SK-MEL-5 (cell line): ENCODE measurements around the gene TRIM58. TPM values are rescaled to one million over a fixed set of nuclear protein-coding genes. Genes with fewer than 3 reads are reported as not detected.

Experiments
- DNase-seq: peaks from one replicate; pipeline ENCODE4 v3.0.0-alpha.2; 2016; ENCODE audit warnings: low read depth, low spot score
- in situ Hi-C: cut with HindIII; loops from 2 replicates; pipeline ENCODE4 v1.10.0; 2016; ENCODE audit warnings: low sequenced_read_pairs, high pct_unique_total_duplicates, low pct_unique_long_range_greater_than_20kb
- polyA plus RNA-seq, 2 experiments: library from polyadenylated mRNA; depleted of rRNA; stranded (reverse); fragments of >200 nt; gene quantifications; 2 replicates each; pipeline ENCODE4 v1.2.3, GENCODE V29; 2015
- total RNA-seq: library from RNA; depleted of rRNA; stranded (reverse); fragments of >200 nt; shearing (Covaris generic); gene quantifications from 2 replicates; pipeline ENCODE4 v1.2.3, GENCODE V29; 2014; rRNA removed

TRIM58 gene, protein sequence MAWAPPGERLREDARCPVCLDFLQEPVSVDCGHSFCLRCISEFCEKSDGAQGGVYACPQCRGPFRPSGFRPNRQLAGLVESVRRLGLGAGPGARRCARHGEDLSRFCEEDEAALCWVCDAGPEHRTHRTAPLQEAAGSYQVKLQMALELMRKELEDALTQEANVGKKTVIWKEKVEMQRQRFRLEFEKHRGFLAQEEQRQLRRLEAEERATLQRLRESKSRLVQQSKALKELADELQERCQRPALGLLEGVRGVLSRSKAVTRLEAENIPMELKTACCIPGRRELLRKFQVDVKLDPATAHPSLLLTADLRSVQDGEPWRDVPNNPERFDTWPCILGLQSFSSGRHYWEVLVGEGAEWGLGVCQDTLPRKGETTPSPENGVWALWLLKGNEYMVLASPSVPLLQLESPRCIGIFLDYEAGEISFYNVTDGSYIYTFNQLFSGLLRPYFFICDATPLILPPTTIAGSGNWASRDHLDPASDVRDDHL
- 0.13 and 0.16 TPM in 2 replicates for total RNA-seq
- polyA plus RNA-seq (2015; cell fraction: cytosol; rRNA removed) = 0.62 and 0.81 TPM in 2 replicates
- polyA plus RNA-seq (2015; cell fraction: nucleus; rRNA removed) = 0.08 and 0.27 TPM in 2 replicates

DNA sequence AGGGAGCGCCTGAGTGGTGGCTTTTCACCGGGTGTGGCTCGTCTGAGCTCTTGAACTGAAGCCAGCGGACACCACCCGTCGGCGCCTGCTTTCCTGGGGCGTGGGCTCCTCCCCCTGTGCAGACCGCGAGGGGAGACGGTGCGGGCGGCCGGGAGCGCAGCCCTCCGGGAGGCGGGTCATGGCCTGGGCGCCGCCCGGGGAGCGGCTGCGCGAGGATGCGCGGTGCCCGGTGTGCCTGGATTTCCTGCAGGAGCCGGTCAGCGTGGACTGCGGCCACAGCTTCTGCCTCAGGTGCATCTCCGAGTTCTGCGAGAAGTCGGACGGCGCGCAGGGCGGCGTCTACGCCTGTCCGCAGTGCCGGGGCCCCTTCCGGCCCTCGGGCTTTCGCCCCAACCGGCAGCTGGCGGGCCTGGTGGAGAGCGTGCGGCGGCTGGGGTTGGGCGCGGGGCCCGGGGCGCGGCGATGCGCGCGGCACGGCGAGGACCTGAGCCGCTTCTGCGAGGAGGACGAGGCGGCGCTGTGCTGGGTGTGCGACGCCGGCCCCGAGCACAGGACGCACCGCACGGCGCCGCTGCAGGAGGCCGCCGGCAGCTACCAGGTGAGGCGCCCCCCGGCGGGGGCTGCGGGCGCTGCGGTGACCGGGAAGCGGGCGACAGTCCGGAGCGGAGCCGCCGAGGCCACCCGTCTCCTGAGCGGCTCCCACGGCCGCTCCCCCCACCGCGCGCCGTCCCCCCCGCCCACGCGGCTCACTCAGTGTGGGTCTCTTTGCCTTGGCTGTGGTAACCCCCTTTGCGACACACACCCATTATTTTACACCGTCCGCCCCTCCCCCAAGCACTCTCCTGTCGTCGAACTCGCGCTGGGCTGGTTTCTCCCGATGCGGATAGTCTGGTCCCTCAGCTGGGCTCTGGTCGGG lies at the start of gene TRIM58:
Gene TRIM58 (plus strand): TSS at position 119 of the 916 bp plus-strand sequence. CDS start 60 bp downstream, at position 179.
- in situ Hi-C loops = no loop called here
- no peak for DNase-seq

DNA sequence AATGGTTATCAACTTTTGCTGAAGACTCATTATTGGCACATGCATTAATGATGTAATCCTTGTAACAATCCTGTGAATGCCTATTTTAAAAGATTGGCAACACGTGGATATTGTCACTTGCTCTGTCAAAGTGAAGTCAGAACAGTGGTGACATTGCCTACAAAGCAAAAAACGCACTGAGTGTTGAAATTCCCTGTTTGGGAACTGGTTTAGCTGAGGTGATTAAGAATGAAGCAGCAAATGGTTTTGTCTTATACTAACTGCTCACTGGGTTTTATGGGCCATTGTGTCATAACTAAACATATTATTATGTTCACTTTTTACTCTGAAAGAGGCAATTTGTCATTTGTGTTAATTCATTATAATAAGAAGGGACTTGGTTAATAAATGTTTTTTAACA lies 44.4 kb upstream of the TRIM58 start:
- DNase-seq = no peak
- in situ Hi-C loops = no loop called here

DNA sequence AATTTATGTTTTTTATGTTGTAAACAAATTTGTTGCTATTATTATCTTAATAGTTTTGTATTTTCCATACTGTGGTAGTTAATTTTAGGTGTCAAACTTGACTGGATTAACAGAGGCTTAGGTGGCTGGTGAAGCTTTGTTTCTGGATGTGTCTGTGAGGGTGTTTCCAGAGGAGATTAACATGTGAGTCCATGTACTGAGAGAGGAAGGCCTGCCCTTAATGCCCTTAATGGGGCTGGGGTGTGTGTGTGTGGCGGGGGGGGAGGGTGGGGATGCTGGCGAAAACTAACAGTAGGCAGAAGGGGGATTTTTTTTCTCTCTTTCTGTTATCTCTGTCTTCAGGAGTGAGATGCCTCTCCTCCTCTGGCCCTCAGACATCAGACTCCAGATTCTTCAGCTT lies 34.9 kb upstream of the TRIM58 start:
- DNase-seq = no peak
- in situ Hi-C loops = no loop called here

DNA sequence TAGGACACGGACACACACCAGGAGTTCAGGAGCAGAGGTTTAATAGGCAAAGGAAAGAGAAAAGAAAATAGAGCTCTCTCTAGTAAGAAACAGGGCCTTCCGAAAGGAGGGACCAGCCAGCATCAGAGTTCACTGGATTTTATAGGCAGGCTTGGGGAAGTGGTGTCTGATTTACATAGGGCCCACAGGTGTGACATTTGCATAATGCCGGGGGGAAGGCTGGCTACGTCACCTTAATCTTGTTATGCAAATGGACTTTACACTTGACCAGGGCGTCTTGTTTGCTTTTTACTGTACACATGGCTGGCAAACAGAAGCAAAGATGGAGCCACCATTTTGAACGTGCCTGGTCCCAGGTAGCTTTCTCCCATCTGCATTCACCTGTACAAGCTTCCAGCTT lies 33.0 kb upstream of the TRIM58 start, which contains the start of gene OR14A16:
Gene OR14A16 (minus strand): TSS at position 97 of the 400 bp plus-strand sequence. CDS start 8,390 bp downstream, outside the sequence.
- in situ Hi-C loops = no loop called here
- no peak for DNase-seq

DNA sequence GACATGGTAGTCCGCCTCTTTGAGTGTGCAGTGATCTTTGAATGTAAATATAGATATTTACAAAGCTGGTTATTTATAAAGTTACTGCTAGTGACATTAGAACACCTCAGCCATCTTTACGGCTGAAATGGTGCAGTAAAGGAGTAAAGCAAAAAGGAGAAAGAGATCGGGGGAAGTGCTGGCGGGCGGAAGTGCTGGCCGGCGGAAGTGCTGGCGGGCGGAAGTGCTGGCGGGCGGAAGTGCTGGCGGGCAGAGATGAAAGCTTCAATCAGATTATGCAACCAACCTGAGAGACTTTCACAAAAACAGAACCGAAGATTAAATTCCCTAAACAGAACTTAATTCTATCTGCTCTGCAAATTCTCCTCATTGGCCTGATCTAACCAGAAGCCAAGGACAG lies 31.6 kb upstream of the TRIM58 start:
- DNase-seq = no peak
- in situ Hi-C loops = no loop called here

DNA sequence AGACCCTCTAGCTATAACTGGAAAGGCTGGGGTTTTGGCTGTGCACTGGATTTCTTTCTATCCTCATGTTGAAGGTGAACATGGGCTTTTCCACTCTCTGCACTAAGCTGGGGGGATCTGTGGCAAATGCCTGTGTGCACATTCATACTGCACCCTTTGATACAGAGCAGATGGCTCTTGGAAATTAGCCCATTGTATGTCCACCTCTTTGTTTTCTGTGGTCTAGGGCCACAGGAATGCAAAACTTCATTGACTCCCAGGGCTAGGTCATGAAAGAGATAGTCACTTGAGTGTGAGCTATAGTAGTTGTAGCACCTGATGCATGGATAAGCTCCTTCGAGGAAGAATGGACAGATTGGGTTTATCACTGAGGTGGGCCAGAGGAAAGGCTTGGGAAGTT lies 27.3 kb upstream of the TRIM58 start:
- DNase-seq = no peak
- in situ Hi-C loops = no loop called here

DNA sequence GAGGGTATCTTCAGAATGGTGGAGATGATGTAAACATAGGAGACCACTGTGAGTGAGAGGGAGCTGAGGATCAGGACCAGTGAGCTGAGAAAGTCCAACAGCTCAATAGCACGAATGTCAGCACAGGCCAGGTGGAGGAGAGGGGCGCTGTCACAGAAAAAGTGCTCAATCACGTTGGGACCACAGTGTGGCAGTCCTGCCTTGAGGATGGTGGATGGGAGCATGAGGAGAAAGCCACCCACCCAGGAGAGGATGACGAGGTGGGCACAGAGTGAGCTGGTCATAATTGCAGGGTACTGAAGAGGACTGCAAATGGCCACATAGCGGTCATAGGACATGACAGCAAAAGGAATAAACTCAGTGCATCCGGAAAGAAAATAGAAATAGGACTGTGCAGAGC lies 23.4 kb upstream of the TRIM58 start:
- in situ Hi-C loops = no loop called here
- DNase-seq = no peak

DNA sequence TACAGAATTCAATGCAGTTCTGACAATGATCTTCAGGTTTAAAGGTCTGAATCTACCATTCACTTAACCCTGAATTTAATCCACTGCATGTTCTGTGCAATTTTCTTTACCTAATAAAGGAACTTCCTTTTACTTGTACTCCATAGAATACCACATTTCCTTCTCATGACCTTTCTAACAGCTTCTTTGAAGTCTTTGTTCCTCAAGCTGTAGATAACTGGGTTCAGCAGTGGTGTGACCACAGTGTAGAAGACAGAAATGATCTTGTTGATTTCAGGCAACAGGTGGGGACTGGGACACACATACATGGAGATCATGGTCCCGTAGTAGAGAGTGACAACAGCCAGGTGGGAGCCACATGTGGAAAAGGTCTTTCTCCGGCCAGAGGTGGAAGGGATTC lies 16.2 kb upstream of the TRIM58 start:
- no peak for DNase-seq
- in situ Hi-C loops = no loop called here

DNA sequence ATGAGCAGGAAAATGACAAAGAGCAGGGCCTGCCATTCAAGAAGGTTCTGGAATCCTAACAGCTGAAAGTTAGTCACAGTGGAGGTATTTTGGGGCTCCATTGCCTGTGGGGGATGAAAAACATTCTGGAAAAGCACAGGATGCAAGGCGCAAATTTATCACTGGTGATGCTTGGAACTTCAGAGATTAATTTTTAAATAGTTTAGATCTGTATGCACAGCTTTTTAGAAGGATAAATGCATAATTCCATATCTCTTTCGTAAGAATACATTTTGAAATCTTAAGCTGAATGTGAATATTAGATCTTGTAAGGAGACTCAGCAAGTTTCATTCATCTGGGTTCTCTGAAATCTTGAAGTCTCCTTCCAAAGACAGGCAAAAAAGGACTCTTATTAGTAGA lies 15.2 kb upstream of the TRIM58 start, which contains the start of gene OR11L1:
Gene OR11L1 (minus strand): TSS at position 101 of the 400 bp plus-strand sequence. CDS start 0 bp downstream, at position 101.
- DNase-seq = no peak
- in situ Hi-C loops = no loop called here

DNA sequence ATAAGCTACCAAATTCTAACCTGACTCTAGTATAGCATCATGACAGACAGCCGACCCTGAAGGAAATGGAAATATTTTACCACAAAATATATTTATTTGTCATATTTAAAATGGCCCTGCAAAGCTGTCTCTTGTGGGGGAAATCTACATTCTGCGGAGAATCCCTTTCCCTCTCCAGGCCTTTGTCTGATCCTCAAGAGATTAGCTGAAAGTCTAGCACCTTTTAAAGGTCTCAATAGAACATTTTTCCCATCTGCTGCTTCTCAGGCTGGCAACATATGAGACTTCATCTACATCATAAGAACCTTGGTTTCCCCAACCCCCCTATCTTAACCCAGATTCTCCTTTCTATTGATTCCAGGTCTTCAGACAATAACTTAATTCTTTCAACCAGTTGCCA lies 13.6 kb upstream of the TRIM58 start:
- DNase-seq = no peak
- in situ Hi-C loops = no loop called here

DNA sequence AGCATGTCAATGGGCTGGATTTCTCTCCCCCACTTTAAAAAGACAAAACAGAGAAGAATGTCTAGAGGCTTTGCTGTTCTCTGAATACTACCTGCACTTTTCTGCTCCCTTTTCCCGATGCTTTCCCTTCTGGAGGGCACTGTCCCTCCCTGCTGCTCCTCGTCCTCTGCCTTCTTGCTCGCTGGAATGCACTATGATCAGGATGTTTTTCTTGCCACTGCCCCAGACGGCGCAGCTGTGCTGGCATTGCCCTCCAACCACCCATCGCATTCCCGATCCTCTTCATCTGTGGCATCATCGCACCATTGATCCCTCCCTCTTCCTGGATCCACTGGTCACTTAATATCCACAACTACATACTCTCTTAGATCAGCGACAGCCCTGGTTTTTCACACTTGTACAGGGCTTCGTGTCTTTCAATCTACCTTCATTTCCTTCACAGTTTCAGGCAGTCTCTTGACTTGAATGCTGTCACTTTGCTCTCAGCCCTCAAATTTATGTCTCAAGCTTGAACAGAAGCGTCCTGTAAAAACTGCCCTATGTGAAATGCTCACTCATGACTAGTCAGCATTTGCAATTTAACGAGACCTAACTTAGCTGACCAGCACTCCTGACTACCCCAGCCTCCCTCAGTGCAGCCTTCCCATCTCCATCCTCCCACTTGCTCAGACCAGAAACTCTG lies 11.8 kb upstream of the TRIM58 start:
- no peak for DNase-seq
- in situ Hi-C loops = no loop called here

DNA sequence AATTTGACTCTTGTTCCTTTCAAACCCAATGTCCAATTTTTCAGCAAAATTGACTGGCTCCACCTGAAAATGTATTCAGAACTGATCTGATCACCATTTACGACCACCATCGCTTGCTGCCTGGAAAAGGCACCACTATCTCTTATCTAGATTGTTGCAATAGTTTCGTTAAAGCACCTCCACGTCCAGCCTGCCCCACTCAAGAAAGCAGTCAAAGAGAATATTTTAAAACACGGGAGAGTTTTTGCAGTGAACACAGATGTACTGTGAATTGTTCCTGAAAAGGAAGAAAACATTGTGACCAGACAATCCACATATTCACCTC lies 11.3 kb upstream of the TRIM58 start:
- DNase-seq = no peak
- in situ Hi-C loops = no loop called here

DNA sequence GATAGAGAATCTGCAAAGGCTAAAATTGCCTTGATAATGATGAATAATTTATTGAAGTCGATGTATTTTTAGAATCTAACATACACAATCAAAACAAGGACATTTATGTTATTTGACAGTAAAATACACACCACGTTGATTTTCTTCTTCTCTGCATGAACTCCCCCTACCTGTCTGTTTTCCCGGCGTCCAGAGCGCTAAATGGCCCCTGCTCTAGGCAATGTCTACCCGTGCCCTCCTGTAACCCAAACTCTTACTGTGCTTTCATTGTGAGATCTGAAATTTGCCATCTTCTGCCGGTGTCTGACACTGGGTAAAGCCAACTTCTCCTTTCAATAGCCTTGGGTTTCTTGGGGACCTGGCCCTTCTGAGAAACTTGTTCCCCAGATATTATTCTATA lies 8.6 kb upstream of the TRIM58 start:
- no peak for DNase-seq
- in situ Hi-C loops = no loop called here

DNA sequence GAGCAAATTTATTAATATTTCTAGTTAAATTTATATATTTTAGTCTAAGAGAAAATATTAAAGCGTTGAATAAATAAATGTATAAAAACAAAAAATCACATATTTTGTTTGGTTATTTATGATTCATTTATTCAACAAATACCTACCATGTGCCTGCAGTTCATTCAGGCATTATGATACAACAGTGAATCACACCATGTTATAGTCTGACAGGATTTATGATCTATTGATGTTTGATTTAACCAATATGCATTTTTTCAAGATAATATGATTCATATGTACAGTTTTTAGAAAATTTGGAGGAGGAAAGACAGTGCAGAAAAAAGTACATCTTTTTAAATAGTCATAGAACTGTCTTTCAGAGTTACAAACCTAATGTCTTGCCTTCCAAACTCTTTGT lies 7.4 kb upstream of the TRIM58 start:
- DNase-seq = no peak
- in situ Hi-C loops = no loop called here

DNA sequence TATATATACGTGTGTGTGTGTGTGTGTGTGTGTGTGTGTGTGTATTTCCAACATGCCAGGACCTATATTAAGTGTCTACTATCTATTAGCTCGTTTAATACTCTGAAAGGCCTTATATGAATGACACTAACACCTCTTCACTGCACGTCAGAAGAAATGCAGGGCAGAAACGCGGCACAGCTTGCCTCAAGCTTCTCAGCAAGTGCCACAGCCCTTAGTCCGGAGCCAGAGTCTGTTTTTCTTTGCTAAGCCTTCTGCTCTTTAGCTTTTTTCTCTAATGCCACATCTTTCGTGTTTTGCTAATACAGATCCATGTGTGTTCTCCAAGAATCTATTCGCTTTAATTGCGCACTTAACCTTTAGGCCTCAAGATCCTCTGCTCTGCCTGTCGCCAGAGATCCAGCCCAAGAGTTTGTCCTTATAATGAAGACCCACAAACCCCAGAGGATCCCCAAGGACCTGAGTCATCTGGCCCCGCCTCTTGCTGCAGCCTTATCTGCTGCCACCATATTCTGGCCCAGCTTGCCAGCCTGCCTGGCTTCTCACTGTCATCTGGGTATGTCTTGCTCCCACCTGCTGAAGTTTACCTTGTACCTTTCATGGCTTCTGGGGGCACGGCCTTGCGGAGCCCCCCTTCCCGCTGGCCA lies 2.0 kb upstream of the TRIM58 start:
- in situ Hi-C loops = no loop called here
- no peak for DNase-seq

DNA sequence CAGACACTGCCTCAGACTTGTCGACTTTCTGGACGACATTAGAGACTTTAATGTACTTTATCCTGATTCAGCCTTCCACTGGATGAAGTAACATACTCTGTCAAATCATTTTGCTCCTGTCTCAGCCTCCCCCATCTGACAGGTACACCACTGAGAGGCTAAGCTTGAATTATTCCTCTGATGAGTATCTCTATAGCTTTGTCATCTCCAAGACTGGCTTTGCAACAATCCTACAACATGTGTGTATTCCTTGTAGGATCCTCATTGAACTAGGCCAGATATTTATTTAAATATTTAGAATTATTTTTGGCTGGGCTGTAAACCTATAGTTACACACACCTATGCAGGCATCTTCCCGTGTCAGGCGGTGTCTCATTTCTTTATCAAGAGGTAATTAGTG lies 1.1 kb upstream of the TRIM58 start:
- no peak for DNase-seq
- in situ Hi-C loops = no loop called here

DNA sequence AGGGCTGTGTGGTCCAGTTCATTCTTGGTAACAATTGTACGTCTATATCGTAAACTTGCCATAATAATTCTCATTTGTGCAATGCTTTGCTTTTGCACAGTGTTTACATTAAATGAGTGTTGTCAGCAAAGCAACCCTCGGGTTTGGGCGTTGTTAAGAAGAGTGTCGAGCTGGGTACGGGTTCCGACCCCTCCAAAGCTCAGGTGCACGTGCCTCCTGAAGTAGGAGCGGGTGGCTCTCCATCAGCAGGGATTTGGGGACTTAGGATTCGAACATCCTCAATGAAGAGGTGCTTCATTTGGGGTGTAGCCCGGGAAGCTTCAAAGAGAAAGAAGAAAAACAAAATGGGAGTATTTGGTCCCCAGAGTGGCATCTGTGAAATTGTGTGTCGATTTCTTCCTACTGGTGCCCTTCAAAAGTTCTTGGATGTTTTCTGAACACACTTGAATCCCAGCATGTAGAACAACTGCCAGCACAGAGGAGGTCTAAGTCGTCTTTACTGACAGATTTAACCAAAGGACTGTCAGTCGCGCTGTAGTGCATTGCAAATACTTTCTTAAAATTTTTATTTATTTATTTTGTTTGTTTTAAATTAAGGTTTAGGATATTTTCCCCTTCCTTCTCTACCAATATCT lies 1.1 kb downstream of the TRIM58 start:
- DNase-seq = no peak
- in situ Hi-C loops = no loop called here
